ENCODE measurements around the gene DRICH1. TPM values are rescaled to one million over a fixed set of nuclear protein-coding genes. Genes with fewer than 3 reads are reported as not detected.

Gene DRICH1
- total and polyA plus RNA-seq, 2 of the 8 experiments (the other 6 are each of a cell fraction or from before 2014, with no cell fraction given): 0.21 to 0.28 TPM

DNA sequence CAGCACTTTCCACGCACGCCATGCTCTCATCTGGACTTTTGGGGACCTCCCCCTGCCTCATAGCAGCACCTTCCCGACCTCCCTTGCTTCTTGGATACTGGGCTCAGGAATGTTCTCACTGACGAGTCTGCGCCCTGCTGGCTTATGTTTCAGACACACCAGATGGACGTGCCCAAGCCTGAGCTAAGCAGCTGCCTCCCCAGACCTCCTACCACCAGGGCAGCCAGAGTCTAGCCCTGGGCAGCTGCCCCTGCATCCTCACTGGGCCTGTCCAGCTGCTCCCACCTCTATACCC, 45.5 kb upstream of the DRICH1 start:
- Histone ChIP-seq H3K36me3 (ENCODE audit: control insufficient read depth in 2 of 4, insufficient read depth in 4 of 4, low read length in 3 of 4) (no peaks in the 10 kb centered on the region), H3K4me3 (ENCODE audit: extremely low read depth in 1 of 4, insufficient read depth in 2 of 4, low read depth in 3 of 4, low read length in 4 of 4) (no peak overlapping the region), H2BK20ac (ENCODE audit: low read length) (no peak overlapping the region), H3K9ac (replicated peaks in 1 of 4; ENCODE audit: extremely low read depth in 1 of 4, low read depth in 3 of 4, low read length in 3 of 4) (no peak overlapping the region), H3K4me2 (ENCODE audit: insufficient read depth in 1 of 2, low read depth in 2 of 2, low read length in 2 of 2) (no peak overlapping the region), H2BK120ac (replicated peaks; ENCODE audit: low read depth, low read length) (no peak overlapping the region), H3K79me2 (ENCODE audit: control insufficient read depth in 1 of 2, insufficient read depth in 2 of 2, low read length in 2 of 2) (no peaks in the 10 kb centered on the region), H4K5ac (ENCODE audit: insufficient read length, low read depth, low read length) (no peak overlapping the region), H2BK15ac (ENCODE audit: low read length) (no peak overlapping the region), H2BK5ac (ENCODE audit: low read depth, low read length) (no peak overlapping the region), H3K4me1 (replicated peaks in 1 of 4; ENCODE audit: control insufficient read depth in 3 of 4, insufficient read depth in 4 of 4, low read length in 3 of 4) (peaks cover 0 to 7% (median 2%) of the 10 kb centered on the region in 4 experiments; a peak in 4 of 7 replicates), H3K23me2 (ENCODE audit: low read depth, low read length) (no peaks in the 10 kb centered on the region), H3K4ac (replicated peaks; ENCODE audit: insufficient read length, low read depth, low read length) (no peak overlapping the region), H3K27me3 (replicated peaks in 1 of 4; ENCODE audit: control insufficient read depth in 3 of 4, extremely low read depth in 1 of 4, insufficient read depth in 3 of 4, low read length in 3 of 4) (no peaks in the 10 kb centered on the region), H4K20me1 (replicated peaks in 1 of 2; ENCODE audit: control insufficient read depth in 1 of 2, insufficient read depth in 2 of 2, low read length in 2 of 2) (peaks cover 3 to 12% of the 10 kb centered on the region in 2 experiments), H3K23ac (ENCODE audit: insufficient read length) (no peak overlapping the region), H4K8ac (ENCODE audit: extremely low read depth, insufficient read depth, low read length) (no peak overlapping the region), H3K14ac (ENCODE audit: insufficient read length) (no peak overlapping the region), H3K9me3 (ENCODE audit: insufficient read depth in 2 of 2, low read depth in 1 of 2, low read length in 1 of 2) (no peaks in the 10 kb centered on the region), H2AFZ (ENCODE audit: low read length) (no peak overlapping the region), H2AK5ac (ENCODE audit: low read depth, low read length) (no peak overlapping the region), H3K56ac (replicated peaks; ENCODE audit: insufficient read length, low read depth, low read length) (no peak overlapping the region), H4K91ac (replicated peaks; ENCODE audit: insufficient read length, low read length) (no peak overlapping the region), H3K27ac (ENCODE audit: low read depth, low read length) (no peak overlapping the region), H3K79me1 (ENCODE audit: low read depth, low read length) (no peaks in the 10 kb centered on the region; the same call in 1 of the 2 replicates), H3K18ac (ENCODE audit: extremely low read depth, low read length) (no peak overlapping the region), H2BK12ac (ENCODE audit: low read depth, low read length) (no peak overlapping the region)
- 91% methylated on average over 6 of the region's 6 CpGs; no CpG with 5 or more reads in 1 of the 2 experiments for WGBS, 2 experiments (ENCODE audit: extremely low coverage in 1 of 2, insufficient coverage in 1 of 2, insufficient read length in 1 of 2, insufficient replicate concordance in 2 of 2, low coverage in 1 of 2, low lambda C conversion rate in 2 of 2, missing lambda C conversion rate in 1 of 2)
- POLR2A ChIA-PET (ENCODE audit: partially characterized antibody): no interaction called here
- TF ChIP-seq CREB1 (IDR thresholded peaks at IDR 0.05): no peak
- no peak for TF ChIP-seq SAP30 (IDR thresholded peaks at IDR 0.05; ENCODE audit: insufficient read depth, insufficient replicate concordance, low read length)
- TF ChIP-seq PHF8 (conservative IDR thresholded peaks at IDR 0.05; ENCODE audit: low read depth, low read length): no peak
- no peak for TF ChIP-seq KDM5A (IDR thresholded peaks at IDR 0.05; ENCODE audit: low read length)
- no peak for TF ChIP-seq RBBP5 (IDR thresholded peaks at IDR 0.05; ENCODE audit: borderline replicate concordance, low read depth, low read length)
- no peak for TF ChIP-seq CHD1 (IDR thresholded peaks at IDR 0.05; ENCODE audit: low read depth, low read length)
- TF ChIP-seq TCF12 (IDR thresholded peaks at IDR 0.05; ENCODE audit: low read depth, low read length): no peak
- TF ChIP-seq SP2 (IDR thresholded peaks at IDR 0.05; ENCODE audit: low read length): no peak
- TF ChIP-seq BRCA1 (IDR thresholded peaks at IDR 0.05; ENCODE audit: low read depth, low read length): no peak
- TF ChIP-seq, protein P1, sequence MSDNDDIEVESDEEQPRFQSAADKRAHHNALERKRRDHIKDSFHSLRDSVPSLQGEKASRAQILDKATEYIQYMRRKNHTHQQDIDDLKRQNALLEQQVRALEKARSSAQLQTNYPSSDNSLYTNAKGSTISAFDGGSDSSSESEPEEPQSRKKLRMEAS (IDR thresholded peaks at IDR 0.05): no peak
- TF ChIP-seq HDAC2 (IDR thresholded peaks at IDR 0.05; ENCODE audit: borderline replicate concordance in 1 of 2, low read depth in 2 of 2, low read length in 2 of 2): no peak
- no peak for TF ChIP-seq RAD21 (IDR thresholded peaks at IDR 0.05 in 1 of 2, conservative IDR thresholded peaks at IDR 0.05 in 1 of 2; ENCODE audit: low read depth in 2 of 2, low read length in 2 of 2)
- FAIRE-seq: no peak
- DNase-seq (ENCODE audit: low read depth in 1 of 2, low spot score in 2 of 2): no peak
- CTCF ChIA-PET (ENCODE audit: partially characterized antibody): no interaction called here

Measured in H1 (cell line).